ENCODE data around the gene RSAD2. TPM values are rescaled to one million over a fixed set of nuclear protein-coding genes. Genes with fewer than 3 reads are reported as not detected.
A peak's percentile ranks its signal among the peaks of the same experiment; 100 is the strongest.

RSAD2 gene
- total and polyA plus RNA-seq, 7 donors = 0.95 to 3.1 (median 2.3) TPM

DNA sequence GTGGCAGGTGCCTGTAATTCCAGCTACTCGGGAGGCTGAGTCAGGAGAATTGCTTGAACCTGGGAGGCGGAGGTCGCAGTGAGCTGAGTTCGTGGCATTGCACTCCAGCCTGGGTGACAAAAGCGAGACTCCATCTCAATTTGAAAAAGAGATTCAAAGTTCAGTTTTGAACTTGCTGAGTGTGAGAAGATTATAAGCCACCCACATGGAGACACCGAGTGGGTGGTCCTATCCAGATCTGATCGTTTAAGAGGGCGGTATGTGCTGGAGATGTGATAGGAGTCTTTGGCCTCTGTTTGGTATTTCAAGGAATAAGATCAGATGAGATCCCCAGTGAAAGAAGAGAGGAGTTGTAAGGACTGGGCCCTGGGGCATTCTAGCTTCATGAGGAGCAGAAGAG is 65.3 kb downstream of the RSAD2 start:
- ATAC-seq (no peak), DNase-seq (no peak)
- WGBS, 3 donors = 75 to 91% (median 80%) methylated on average over 8 of the region's 8 CpGs
- Histone ChIP-seq H3K36me3 (ENCODE audit: insufficient read depth in 1 of 2, low read depth in 1 of 2) (no peaks in the 10 kb centered on the region), H3K9me3 (no peaks in the 10 kb centered on the region), H3K4me3 (no peak overlapping the region), H3K27me3 (ENCODE audit: insufficient read depth in 3 of 3, low read length in 2 of 3) (no peaks in the 10 kb centered on the region), H3K27ac (no peak overlapping the region), H3K4me1 (peaks cover 38% of the 10 kb centered on the region)
- TF ChIP-seq, protein P1, sequence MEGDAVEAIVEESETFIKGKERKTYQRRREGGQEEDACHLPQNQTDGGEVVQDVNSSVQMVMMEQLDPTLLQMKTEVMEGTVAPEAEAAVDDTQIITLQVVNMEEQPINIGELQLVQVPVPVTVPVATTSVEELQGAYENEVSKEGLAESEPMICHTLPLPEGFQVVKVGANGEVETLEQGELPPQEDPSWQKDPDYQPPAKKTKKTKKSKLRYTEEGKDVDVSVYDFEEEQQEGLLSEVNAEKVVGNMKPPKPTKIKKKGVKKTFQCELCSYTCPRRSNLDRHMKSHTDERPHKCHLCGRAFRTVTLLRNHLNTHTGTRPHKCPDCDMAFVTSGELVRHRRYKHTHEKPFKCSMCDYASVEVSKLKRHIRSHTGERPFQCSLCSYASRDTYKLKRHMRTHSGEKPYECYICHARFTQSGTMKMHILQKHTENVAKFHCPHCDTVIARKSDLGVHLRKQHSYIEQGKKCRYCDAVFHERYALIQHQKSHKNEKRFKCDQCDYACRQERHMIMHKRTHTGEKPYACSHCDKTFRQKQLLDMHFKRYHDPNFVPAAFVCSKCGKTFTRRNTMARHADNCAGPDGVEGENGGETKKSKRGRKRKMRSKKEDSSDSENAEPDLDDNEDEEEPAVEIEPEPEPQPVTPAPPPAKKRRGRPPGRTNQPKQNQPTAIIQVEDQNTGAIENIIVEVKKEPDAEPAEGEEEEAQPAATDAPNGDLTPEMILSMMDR (IDR thresholded peaks at IDR 0.05) = no peak
- intact Hi-C loops (cut with DNase I) = no loop called here

DNA sequence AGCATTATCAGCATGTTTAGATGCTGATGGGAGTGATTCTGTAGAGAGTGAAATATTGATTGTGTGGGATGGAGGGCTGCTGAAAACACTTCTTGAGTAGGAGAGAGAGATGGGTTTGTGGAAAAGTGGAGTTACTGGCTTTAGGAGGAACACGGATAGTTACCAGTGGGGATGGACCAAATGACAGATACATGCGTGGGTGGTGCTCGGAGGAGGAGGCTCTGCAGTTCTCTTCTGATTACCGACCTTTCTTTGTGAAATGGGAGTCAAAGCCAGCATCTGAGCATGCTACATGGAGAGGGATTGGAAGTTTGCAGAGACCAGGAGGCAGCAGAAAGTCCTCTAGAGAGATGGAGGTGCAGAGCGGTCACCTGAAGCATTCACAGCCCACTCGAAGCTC is 65.9 kb downstream of the RSAD2 start:
- Histone ChIP-seq H3K27ac (no peak overlapping the region), H3K36me3 (ENCODE audit: insufficient read depth in 1 of 2, low read depth in 1 of 2) (no peaks in the 10 kb centered on the region), H3K4me1 (peaks cover 37% of the 10 kb centered on the region), H3K9me3 (no peaks in the 10 kb centered on the region), H3K4me3 (no peak overlapping the region), H3K27me3 (ENCODE audit: insufficient read depth in 3 of 3, low read length in 2 of 3) (no peaks in the 10 kb centered on the region)
- intact Hi-C loops (cut with DNase I) = no loop called here
- ATAC-seq (no peak), DNase-seq (no peak)
- TF ChIP-seq, protein P1 (IDR thresholded peaks at IDR 0.05) = no peak
- WGBS, 3 donors = 68 to 85% (median 74%) methylated on average over 6 of the region's 6 CpGs

DNA sequence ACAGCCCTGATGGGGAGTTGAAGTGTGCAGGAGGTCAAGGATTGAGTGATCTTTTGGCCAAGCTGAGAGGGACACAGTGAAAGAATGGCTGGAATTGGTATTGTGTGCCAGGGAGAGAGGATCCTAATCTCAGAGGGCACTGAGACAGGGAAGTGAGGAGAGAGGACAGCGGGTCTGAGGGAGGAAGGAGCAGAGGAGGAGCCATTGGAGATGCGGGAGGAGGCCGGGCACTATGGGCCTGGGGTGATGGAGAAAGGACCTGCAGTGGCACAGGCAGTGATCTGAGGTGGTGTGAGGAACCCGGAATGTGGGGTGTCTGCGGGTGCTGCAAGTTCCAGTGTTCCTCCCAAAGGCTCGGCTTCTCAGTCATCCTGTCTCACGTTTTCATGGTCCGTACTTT is 66.4 kb downstream of the RSAD2 start:
- peaks cover 34% of the 10 kb centered on the region for H3K4me1 ChIP-seq
- H3K9me3 ChIP-seq = no peaks in the 10 kb centered on the region
- H3K36me3 ChIP-seq (ENCODE audit: insufficient read depth in 1 of 2, low read depth in 1 of 2) = no peaks in the 10 kb centered on the region
- 73 to 89% (median 78%) methylated on average over 8 of the region's 8 CpGs for WGBS, 3 donors
- TF ChIP-seq, protein P1 (IDR thresholded peaks at IDR 0.05) = no peak
- no peaks in the 10 kb centered on the region for H3K27me3 ChIP-seq (ENCODE audit: insufficient read depth in 3 of 3, low read length in 2 of 3)
- DNase-seq (no peak), ATAC-seq (no peak)
- no peak overlapping the region for H3K27ac ChIP-seq
- intact Hi-C loops (cut with DNase I) = no loop called here
- H3K4me3 ChIP-seq = no peak overlapping the region

DNA sequence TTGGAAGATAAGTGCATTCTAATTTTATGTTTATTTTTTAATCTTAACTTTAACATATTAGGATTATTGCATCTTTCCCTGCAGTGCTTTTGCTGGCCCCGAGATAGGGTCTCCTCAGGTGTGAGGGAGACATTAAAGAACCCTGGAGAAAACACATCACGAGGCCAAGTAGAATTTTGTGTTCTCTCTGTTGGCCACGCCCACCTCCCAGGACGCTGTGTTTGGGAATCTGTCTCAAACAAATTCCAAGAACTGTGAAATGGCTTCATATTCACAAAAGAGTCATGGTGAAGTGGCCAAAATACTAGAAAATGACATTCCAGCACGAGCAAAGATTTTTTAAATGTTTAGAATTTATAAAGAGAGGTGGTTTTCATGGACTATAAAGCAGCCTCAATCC is 67.0 kb downstream of the RSAD2 start:
- intact Hi-C loops (cut with DNase I) = no loop called here
- H3K4me1 ChIP-seq = peaks cover 28% of the 10 kb centered on the region
- ATAC-seq (no peak), DNase-seq (peak in 1 of 2 donors; percentile 53)
- no peaks in the 10 kb centered on the region for H3K9me3 ChIP-seq
- no peaks in the 10 kb centered on the region for H3K36me3 ChIP-seq (ENCODE audit: insufficient read depth in 1 of 2, low read depth in 1 of 2)
- H3K27me3 ChIP-seq (ENCODE audit: insufficient read depth in 3 of 3, low read length in 2 of 3) = no peaks in the 10 kb centered on the region
- H3K27ac ChIP-seq = peak overlapping the region; percentile 15
- TF ChIP-seq, protein P1 (IDR thresholded peaks at IDR 0.05) = no peak
- H3K4me3 ChIP-seq = no peak overlapping the region
- WGBS, 3 donors = 47 to 65% (median 50%) methylated on average over 5 of the region's 5 CpGs

DNA sequence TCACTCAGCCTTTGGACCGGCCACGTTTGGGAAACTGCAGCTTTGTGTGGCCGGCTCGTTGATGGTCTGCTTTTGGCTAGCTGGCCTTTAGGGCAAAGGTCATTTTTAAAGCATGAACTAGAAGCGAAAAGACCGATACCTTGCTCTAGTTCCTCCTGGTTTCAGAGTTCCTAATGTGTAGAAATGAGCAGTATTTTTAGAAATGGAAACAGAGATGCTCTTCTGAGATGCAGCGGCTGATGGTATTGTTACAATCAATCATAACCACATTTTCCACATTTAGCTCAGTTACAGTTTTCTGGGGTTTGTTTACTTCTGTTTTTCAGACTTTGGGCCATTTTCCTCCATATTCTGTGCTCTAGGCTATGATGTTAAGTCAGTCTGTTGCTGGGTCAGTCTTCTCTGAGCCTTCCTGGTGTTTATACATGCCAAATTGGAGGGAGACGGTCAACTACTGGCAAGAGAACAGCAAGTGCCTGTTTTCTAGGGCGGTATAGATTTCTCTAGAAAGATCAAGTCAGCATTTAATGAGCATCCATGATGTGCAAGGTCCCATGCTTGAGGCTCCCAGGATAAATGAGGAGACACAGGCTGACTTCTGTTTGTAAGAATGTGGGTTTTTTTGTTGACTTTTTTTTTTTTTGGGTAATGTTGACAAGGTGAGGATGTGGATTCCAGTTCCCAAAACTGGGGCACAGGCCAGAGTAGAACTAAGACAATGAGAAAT is 67.7 kb downstream of the RSAD2 start:
- H3K27me3 ChIP-seq (ENCODE audit: insufficient read depth in 3 of 3, low read length in 2 of 3) = no peaks in the 10 kb centered on the region
- TF ChIP-seq, protein P1 (IDR thresholded peaks at IDR 0.05) = no peak
- H3K9me3 ChIP-seq = no peaks in the 10 kb centered on the region
- no peak overlapping the region for H3K4me3 ChIP-seq
- DNase-seq (no peak), ATAC-seq (no peak)
- intact Hi-C loops (cut with DNase I) = no loop called here
- peaks cover 23% of the 10 kb centered on the region for H3K4me1 ChIP-seq
- no peaks in the 10 kb centered on the region for H3K36me3 ChIP-seq (ENCODE audit: insufficient read depth in 1 of 2, low read depth in 1 of 2)
- WGBS, 3 donors = 52 to 64% (median 58%) methylated on average over 9 of the region's 9 CpGs
- peak overlapping the region; percentile 15 for H3K27ac ChIP-seq

Measured in psoas muscle (tissue), 8 donors.